NCI-H510A (cell line): ENCODE data around the gene SVEP1.
"Not testable (repeated sequence)": the region's sequence is repeated elsewhere in the genome, so short reads cannot be mapped to it uniquely, and the experiment has no call there.

Experiments used
- DNase-seq: peaks from one replicate; lab custom pipeline; 2025; lab: John Stamatoyannopoulos, UW

The SVEP1 gene

DNA sequence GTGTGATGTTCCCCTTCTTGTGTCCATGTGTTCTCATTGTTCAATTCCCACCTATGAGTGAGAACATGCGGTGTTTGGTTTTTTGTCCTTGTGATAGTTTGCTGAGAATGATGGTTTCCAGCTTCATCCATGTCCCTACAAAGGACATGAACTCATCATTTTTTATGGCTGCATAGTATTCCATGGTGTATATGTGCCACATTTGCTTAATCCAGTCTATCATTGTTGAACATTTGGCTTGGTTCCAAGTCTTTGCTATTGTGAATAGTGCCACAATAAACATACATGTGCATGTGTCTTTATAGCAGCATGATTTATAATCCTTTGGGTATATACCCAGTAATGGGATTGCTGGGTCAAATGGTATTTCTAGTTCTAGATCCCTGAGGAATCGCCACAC, 220.5 kb downstream of the SVEP1 start:
- DNase-seq = not testable (repeated sequence)

DNA sequence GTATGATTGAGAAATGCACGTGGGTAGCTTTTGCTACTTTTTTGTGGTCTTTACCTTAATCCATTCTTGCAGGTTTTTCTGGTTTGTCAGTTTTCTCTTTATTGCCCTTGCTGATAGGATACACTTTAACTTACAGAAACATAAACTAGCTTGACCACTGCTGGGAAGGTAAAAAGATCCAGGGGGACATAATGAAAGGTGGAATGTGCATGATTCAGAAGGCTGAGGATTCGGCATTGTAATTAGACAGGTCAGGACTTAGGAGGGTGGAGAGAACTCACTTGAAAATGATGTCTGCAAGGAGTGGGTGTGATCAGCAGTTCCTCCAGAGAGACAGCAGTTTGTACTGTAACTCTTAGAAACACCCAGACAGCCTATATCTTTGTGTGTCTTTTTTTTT, 222.0 kb downstream of the SVEP1 start:
- DNase-seq = no peak

GRCh38 chr9:110356639-110357395, 222.7 kb downstream of the SVEP1 start:
- DNase-seq = no peak

- no peak for DNase-seq
These were observed 223.6 kb downstream of the SVEP1 start for GRCh38 chr9:110355911-110356310.

DNA sequence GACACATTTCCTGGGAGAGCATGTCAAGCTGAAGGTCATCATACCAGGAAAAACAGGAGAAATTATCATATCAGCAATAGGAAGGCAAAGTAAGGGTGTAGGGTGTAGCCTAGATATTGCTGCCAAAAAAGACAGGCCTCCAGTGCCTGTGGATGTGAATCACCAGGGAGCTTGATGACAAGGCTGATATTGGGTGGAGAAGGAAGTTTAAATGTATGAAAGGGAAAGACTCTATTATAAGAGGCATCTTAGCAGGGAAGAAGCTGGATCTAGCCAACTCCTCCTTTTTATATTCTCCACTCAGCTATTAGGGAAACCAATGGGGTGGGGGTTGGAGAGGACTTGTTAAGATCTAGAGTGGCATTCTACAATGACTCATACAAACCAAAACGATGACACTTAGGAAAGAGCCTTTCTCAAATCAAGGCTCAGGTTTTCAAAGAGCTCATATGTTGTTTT, 228.5 kb downstream of the SVEP1 start:
- DNase-seq = no peak

GRCh38 chr9:110346325-110346724, 233.2 kb downstream of the SVEP1 start:
- DNase-seq = no peak

DNA sequence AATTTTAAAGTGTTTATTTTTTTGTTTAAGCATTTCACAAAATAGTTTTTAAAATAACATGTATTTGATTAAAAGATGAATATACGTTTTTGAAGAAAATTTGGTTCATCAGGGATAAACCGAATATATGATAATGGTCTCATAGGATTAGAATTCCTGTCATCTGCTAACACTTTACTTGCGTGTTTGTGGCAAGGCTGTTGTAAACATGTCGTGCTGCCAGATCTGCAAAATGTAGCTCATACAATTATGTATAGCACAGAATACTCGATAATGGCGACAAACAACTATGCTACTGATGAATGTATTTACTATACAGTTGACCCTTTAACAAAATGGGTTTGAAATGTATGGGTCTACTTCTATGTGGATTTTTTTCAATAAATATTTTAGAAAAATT, 234.7 kb downstream of the SVEP1 start:
- no peak for DNase-seq

- DNase-seq = no peak
These were observed 236.0 kb downstream of the SVEP1 start for GRCh38 chr9:110343551-110343950.

GRCh38 chr9:110340306-110340705, 239.2 kb downstream of the SVEP1 start:
- DNase-seq = no peak

DNA sequence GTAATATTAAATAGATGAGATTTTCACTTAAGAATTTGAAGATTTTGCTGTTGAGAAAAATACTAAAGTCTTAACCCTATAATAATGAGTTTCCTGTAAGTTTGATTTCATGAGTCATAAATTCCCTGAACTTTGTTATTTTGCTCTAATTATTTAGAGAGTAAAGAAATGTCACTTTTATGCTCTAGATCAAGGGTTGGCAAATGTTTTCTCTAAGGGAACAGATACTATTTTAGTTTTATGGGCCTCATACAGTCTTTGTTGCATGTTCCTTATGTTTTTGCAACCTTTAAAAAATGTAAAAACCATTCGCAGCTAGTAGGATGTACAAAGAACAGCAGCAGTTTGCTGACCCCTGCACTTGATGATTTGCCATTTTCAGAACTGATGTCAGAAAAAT, 241.4 kb downstream of the SVEP1 start:
- no peak for DNase-seq

GRCh38 chr9:110337727-110338126, 241.8 kb downstream of the SVEP1 start, which contains the start of gene TXNDC8:
TXNDC8 (minus strand) TSS chr9:110337863.
- no peak for DNase-seq

DNA sequence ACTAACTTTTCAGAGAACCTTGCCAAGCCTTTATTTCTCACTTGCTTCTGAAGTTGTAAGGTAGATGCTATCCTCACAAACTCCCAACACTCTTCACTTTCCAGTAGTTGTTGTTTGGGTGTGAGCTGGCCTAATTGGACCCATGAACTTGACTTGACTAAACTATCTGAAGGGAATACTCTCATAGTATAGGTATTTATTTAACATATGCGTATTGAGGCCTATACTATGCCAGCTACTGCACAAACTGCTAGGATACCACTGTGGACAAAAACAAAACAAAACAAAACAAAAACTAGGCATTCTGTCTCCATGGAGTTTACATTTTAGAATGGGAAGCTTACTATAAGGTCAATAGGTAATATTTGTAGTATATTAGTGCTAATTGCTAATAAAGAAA, 243.2 kb downstream of the SVEP1 start:
- no peak for DNase-seq

GRCh38 chr9:110334871-110335270, 244.7 kb downstream of the SVEP1 start:
- no peak for DNase-seq

DNA sequence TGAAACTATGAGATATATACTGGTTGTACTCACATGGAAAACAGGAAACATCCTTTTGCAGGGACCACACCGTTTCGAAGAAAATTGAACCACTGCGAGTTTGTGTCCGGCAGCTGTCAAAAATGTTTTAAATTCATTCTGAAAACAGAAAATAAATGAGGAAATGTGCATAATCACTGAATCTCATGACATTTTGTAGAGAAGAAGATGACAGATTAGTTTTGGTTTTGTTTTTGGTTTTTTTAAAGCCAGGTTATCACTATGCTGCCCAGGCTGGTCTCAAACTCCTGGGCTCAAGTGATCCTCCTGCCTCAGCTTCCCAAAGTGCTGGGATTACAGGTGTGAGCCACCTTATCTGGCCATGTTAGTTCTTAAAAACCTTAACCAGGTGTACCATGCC, 245.4 kb downstream of the SVEP1 start:
- DNase-seq = no peak

GRCh38 chr9:110332766-110333165, 246.8 kb downstream of the SVEP1 start:
- no peak for DNase-seq

DNA sequence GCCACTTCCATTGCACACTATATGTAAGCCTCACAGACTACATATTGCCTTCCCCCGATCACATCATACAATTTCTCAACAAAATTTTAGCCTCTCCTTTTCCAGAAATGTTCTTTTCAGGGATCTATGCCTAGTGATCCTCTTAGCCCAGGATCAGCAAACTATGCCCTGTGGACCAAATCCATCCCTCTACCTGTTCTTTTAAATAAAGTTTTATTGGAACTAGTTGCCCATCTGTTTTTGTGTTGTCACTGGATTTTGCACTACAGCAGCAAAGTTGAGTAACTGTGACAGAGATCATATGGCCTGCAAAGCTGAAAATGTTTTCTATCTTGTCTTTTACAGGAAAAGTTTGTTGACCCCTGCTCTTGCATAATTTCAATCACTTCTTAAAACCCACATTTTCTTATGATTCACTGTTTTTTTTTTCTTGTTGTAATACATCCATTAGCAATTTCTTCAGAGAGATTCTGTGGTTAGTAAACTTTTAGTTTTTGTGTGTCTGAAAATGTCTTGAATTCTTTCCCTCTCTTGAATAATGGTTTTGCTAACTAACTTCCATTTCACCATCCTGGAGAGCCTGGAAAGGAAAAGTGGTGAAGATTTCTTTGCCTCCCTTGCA, 248.9 kb downstream of the SVEP1 start:
- DNase-seq = no peak

- no peak for DNase-seq
These were observed 249.8 kb downstream of the SVEP1 start for GRCh38 chr9:110329639-110330230.

- no peak for DNase-seq
These were observed 250.8 kb downstream of the SVEP1 start for GRCh38 chr9:110328763-110329162.

- DNase-seq = no peak
These were observed 251.8 kb downstream of the SVEP1 start for GRCh38 chr9:110327716-110328115.

- no peak for DNase-seq
These were observed 255.7 kb downstream of the SVEP1 start for GRCh38 chr9:110323818-110324217.

DNA sequence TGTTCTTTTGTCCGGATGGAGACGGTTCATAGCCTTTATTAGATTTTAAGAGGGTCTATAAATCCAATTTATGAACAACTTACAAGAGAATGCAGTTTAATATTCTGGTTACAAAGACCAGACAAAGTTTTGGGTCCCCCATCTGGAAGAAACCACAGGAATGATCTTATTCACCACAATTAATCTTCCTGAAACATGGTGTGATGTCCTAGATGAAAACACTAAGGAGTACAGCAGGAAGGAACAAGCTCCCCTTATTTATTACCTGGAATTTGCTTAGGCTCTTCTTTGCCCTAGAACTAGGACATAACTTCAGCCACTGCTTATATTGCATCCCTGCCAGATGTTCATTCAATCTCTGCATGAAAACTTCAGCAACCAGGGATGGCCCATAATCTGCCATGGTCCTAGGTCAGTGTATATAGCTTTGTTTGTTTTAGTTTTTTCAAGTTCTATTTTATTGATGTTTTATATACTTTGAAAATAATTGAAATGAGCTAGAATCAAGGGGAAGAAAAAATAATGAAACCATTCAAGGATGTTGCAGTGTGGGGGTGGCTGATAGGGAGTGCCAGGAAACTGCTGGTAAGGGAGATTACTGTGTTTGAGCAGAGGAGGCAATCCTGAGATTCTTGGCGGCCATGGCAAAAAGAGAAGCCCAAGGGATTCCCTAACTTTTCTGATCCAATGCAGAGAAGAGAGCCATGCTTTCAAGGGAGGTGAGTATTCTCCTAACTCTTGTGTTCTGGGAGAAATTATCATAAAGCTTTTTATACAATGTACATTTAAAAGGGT, 258.7 kb downstream of the SVEP1 start:
- DNase-seq = no peak

GRCh38 chr9:110319781-110320492, 259.6 kb downstream of the SVEP1 start:
- no peak for DNase-seq
